MM.1S (cell line): ENCODE measurements around the gene NUCB2.

Experiments
- DNase-seq: peaks from one replicate; pipeline ENCODE4 v3.0.0-alpha.2; 2015
- H2AFZ ChIP-seq: fragments of 300-600 bp; sonication (generic); 2 replicates; pipeline ENCODE4 v1.6.0; 2016; ENCODE audit warnings: antibody characterized with exemption, low read length
- H3F3A ChIP-seq: fragments of 300-600 bp; sonication (generic); 2 replicates; pipeline ENCODE4 v1.6.1; 2016; ENCODE audit warnings: mild to moderate bottlenecking, antibody characterized with exemption, low read length, moderate library complexity, mixed read lengths; ENCODE audit not compliant: insufficient read depth
- H3K27ac ChIP-seq: fragments of 300-600 bp; sonication (generic); 2 replicates; pipeline ENCODE4 v1.5.1; 2016; ENCODE audit warnings: mild to moderate bottlenecking, low read length
- H3K27me3 ChIP-seq: fragments of 300-600 bp; sonication (generic); replicated peaks from 2 replicates; pipeline ENCODE4 v1.6.0; 2016; ENCODE audit warnings: low read length; ENCODE audit not compliant: insufficient read depth
- H3K36me3 ChIP-seq: fragments of 300-600 bp; sonication (generic); replicated peaks from 2 replicates; pipeline ENCODE4 v1.6.1; 2016; ENCODE audit warnings: mild to moderate bottlenecking, low read length, mixed read lengths; ENCODE audit not compliant: insufficient read depth
- H3K4me1 ChIP-seq: fragments of 300-600 bp; sonication (generic); 2 replicates; pipeline ENCODE4 v1.6.1; 2016; ENCODE audit warnings: low read length, mixed read lengths
- H3K4me2 ChIP-seq: fragments of 300-600 bp; sonication (generic); 2 replicates; pipeline ENCODE4 v1.6.0; 2016; ENCODE audit warnings: low read depth, low read length
- H3K4me3 ChIP-seq: fragments of 300-600 bp; sonication (generic); 2 replicates; pipeline ENCODE4 v1.5.1; 2016; ENCODE audit warnings: low read length, mixed read lengths
- H3K79me2 ChIP-seq: fragments of 300-600 bp; sonication (generic); 2 replicates; pipeline ENCODE4 v1.6.1; 2016; ENCODE audit warnings: mixed run types, low read length, mixed read lengths
- H3K9ac ChIP-seq: fragments of 300-600 bp; sonication (generic); 2 replicates; pipeline ENCODE4 v1.6.1; 2016; ENCODE audit warnings: low read length, mixed read lengths
- H3K9me2 ChIP-seq: fragments of 300-600 bp; sonication (generic); replicated peaks from 2 replicates; pipeline ENCODE4 v1.6.1; 2016; ENCODE audit warnings: mild to moderate bottlenecking, low read length, mixed read lengths; ENCODE audit not compliant: insufficient read depth
- H3K9me3 ChIP-seq: fragments of 300-600 bp; sonication (generic); replicated peaks from 2 replicates; pipeline ENCODE4 v1.6.1; 2016; ENCODE audit warnings: mild to moderate bottlenecking, low read length, mixed read lengths; ENCODE audit not compliant: insufficient read depth
- H4K20me1 ChIP-seq: fragments of 300-600 bp; sonication (generic); 2 replicates; pipeline ENCODE4 v1.6.1; 2016; ENCODE audit warnings: mild to moderate bottlenecking, low read length, moderate library complexity, mixed read lengths; ENCODE audit not compliant: insufficient read depth
- CTCF ChIP-seq: fragments of 300-600 bp; sonication (generic); IDR thresholded peaks from 2 replicates; pipeline ENCODE4 v1.5.1; 2016; ENCODE audit warnings: antibody characterized with exemption, low read length, mixed read lengths
- EZH2 ChIP-seq: fragments of 300-600 bp; sonication (generic); optimal IDR thresholded peaks from 2 replicates; pipeline ENCODE3; 2017; ENCODE audit warnings: low read depth, mild to moderate bottlenecking, antibody characterized with exemption, low read length, mixed read lengths
- EZH2phosphoT487 ChIP-seq: fragments of 300-600 bp; sonication (generic); IDR thresholded peaks from 2 replicates; pipeline ENCODE4 v1.6.1; 2018; ENCODE audit warnings: antibody characterized with exemption, low read length

The NUCB2 gene

GRCh38 chr11:17268902-17269301 lies 7.6 kb upstream of the NUCB2 start:
- H3K4me2 ChIP-seq, result no peak overlapping the region
- no peaks in the 10 kb centered on the region for H4K20me1 ChIP-seq
- no peak overlapping the region for H3K4me3 ChIP-seq
- H3K79me2 ChIP-seq, result no peaks in the 10 kb centered on the region
- no peak overlapping the region for H3K9ac ChIP-seq
- H2AFZ ChIP-seq, result no peak overlapping the region
- no peak overlapping the region for H3K27ac ChIP-seq
- H3K9me2 ChIP-seq, result no peaks in the 10 kb centered on the region
- no peak for DNase-seq
- TF ChIP-seq EZH2phosphoT487 (no peak), CTCF (no peak), EZH2 (no peak)
- H3K27me3 ChIP-seq, result 0 out of 2 replicates have a peak, but pooled peaks cover 7% of the 10 kb centered on the region
- H3F3A ChIP-seq, result no peaks in the 10 kb centered on the region
- H3K4me1 ChIP-seq, result no peaks in the 10 kb centered on the region
- no peaks in the 10 kb centered on the region for H3K9me3 ChIP-seq
- H3K36me3 ChIP-seq, result no peaks in the 10 kb centered on the region

GRCh38 chr11:17272801-17273200 lies 3.7 kb upstream of the NUCB2 start:
- Histone ChIP-seq H3K4me3 (no peak overlapping the region), H3K4me2 (no peak overlapping the region), H3K79me2 (no peaks in the 10 kb centered on the region), H3K9ac (no peak overlapping the region), H2AFZ (no peak overlapping the region), H3K9me2 (no peaks in the 10 kb centered on the region), H3K9me3 (no peaks in the 10 kb centered on the region), H3K27ac (no peak overlapping the region), H3K4me1 (peaks cover 12% of the 10 kb centered on the region), H3K27me3 (no peaks in the 10 kb centered on the region), H3K36me3 (no peaks in the 10 kb centered on the region), H4K20me1 (no peaks in the 10 kb centered on the region), H3F3A (peaks cover 10% of the 10 kb centered on the region)
- DNase-seq, result peak; percentile 24
- TF ChIP-seq CTCF, result no peak
- no peak for TF ChIP-seq EZH2
- no peak for TF ChIP-seq EZH2phosphoT487

GRCh38 chr11:17273211-17273610 lies 3.3 kb upstream of the NUCB2 start:
- H3K79me2 ChIP-seq, result no peaks in the 10 kb centered on the region
- no peaks in the 10 kb centered on the region for H3K9me2 ChIP-seq
- H4K20me1 ChIP-seq, result no peaks in the 10 kb centered on the region
- peaks cover 10% of the 10 kb centered on the region for H3F3A ChIP-seq
- no peak overlapping the region for H3K9ac ChIP-seq
- no peaks in the 10 kb centered on the region for H3K36me3 ChIP-seq
- no peak for TF ChIP-seq CTCF
- no peak for TF ChIP-seq EZH2phosphoT487
- TF ChIP-seq EZH2, result no peak
- H3K4me2 ChIP-seq, result no peak overlapping the region
- no peak overlapping the region for H3K4me3 ChIP-seq
- no peak for DNase-seq
- H3K9me3 ChIP-seq, result no peaks in the 10 kb centered on the region
- peaks cover 13% of the 10 kb centered on the region for H3K4me1 ChIP-seq
- H3K27ac ChIP-seq, result no peak overlapping the region
- H2AFZ ChIP-seq, result no peak overlapping the region
- H3K27me3 ChIP-seq, result no peaks in the 10 kb centered on the region
